ENCODE measurements around the gene KRTAP10-7. TPM values are rescaled to one million over a fixed set of nuclear protein-coding genes. Genes with fewer than 3 reads are reported as not detected.
"Not testable (repeated sequence)": the region's sequence is repeated elsewhere in the genome, so short reads cannot be mapped to it uniquely, and the experiment has no call there.

Gene KRTAP10-7
- polyA plus RNA-seq, 4 donors = not detected

DNA sequence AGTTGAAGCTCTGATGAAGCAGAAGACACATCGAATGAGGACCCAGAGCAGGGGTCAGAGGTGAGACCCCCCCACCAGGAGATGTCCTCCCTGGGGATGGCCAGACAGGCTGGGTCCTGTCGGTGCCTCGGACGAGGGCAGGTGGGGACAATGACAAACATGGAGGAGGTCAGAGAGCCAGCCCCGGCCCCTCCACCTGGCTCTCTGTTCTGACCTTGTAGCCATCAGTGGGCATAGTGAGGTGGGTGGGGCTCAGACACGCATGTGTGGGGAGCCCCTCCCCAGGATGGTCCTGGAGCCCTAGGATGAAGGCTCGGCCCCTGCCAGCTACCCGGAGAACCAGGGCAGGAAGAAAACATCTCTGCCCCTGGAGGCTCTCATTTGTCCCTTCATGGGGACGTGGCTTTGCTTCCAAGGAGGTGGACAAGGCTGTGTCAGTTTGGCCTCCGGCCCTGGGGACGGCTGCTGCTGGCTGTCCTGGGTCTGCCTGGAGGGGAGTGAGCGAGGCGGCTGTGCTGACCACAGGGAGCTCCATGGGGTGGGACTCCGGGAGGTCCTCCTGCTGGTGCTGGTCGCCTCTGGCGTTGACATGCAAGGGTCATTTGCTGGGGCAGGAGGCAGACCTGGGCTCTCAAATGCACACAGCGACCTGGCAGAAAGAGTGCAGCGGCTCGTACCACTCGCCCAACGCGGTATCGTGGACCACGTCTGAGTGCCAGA is 10.7 kb upstream of the KRTAP10-7 start:
- DNase-seq (ENCODE audit: low read depth in 4 of 4, low spot score in 2 of 4) = no peak

DNA sequence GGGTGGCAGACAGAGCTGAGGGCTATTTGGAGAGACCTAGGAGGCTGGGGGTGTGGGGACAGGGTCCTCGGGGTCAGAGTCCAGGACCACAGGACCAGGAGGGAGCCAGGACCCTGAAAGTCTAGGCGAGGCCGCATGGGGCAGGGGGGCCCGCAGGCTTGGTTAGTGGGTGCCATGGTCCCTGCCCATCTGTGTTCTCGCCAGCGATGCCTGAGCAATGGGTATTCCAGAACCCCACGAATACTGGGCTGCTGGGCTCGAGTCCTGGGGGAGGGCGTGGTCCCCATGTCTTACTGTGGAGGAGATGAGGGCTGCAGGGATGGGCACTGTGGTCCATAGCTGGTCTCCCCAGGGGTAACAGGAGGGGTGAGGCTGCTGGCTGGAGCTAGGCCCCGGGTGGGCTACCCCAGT is 10.1 kb upstream of the KRTAP10-7 start:
- no peak for DNase-seq (ENCODE audit: low read depth in 4 of 4, low spot score in 2 of 4)

DNA sequence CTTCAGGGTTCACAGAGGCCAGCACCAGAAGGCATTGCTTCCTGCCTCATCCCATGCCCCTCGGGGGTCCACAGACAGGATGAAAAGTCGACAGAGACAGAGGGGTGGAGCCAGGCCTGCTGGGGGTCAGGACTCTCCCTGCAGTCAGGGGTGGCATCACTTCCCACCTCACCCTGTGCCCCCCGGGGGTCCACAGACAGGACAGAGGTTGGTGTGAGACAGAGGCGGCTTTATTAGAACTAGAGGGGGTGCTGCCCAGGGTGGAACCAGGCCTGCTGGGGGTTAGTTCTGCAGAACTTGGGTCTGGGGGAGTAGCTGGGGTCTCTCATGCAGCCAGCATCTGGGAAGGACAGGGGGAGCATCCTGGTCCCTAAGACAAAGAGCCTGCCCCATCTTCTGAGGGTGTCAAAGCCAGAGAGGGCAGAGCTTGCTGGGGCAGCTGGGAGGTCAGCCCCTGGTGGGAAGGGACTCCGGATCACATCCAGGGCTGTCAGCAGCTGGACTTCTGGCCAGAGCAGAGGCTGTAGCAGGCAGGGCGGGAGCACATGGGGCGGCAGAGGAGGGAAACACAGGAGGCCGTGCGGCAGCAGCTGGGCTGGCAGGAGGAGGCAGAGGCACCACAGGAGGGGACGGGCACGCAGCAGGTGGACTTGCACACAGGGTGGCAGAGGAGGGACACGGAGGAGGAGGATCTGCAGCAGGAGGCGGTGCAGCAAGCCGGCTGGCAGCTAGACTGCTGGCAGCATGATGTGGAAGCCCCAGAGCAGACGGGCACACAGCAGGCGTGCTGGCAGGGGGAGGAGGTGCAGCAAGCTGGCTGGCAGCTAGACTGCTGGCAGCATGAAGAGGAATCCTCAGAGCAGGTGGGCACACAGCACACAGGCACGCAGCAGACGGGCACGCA is 9.2 kb upstream of the KRTAP10-7 start:
- not testable (repeated sequence) for DNase-seq (ENCODE audit: low read depth in 4 of 4, low spot score in 2 of 4)

DNA sequence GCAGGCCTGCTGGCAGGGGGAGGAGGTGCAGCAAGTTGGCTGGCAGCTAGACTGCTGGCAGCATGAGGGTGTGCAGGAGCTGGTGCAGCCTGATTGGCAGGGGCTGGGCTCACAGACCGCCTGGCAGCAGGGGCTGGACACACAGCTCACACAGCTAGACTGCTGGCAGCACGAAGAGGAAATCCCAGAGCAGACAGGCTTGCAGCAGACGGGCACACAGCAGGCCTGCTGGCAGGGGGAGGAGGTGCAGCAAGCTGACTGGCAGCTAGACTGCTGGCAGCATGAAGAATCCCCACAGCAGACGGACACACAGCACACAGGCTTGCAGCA is 8.6 kb upstream of the KRTAP10-7 start:
- not testable (repeated sequence) for DNase-seq (ENCODE audit: low read depth in 4 of 4, low spot score in 2 of 4)

DNA sequence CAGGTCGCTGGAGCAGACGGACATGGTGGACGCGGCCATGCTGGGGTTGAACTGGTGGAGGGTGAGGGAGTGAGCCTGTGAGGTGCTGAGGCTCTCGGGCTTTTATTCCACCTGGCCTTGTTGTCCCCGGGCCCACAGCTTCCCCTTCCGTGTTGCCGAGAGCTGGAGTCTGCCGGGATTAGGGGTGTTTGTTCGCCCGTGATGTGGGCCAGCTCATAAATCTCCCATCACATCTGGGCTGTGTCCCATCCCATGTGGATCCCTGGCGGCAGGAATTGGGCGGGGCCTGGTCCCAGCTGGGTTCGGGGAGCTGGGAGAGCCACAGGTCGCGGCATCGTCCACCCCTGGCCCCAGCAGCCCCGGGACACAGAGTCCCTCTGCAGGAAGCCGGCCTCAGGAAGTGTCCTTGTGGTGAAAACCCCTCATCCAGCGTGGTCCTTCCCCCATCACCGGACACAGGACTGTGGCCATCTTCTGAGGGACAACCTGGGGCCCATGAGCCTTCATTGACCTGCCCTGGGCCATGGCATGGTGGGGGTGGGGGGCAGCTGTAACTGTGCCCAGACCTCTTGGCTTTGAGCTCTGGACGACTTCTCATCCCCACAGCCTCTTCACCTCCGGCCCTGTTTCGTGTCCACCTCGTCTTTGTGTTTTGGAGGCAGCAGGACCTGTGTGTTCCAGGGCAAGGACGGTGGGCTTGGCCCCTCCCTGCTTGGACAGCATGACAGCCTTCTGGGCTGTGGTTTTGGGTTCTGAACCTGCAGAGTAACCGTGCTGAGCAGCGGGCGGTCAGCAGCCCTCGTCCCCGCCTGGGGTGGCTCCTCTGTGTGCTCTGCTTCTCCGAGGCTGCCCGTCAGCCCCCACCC is 7.7 kb upstream of the KRTAP10-7 start, which contains the start of gene KRTAP10-6:
TSS of gene KRTAP10-6 (minus strand) at position 60 of the 866 bp plus-strand sequence. CDS start at position 39, 21 bp downstream.
- no peak for DNase-seq (ENCODE audit: low read depth in 4 of 4, low spot score in 2 of 4)

DNA sequence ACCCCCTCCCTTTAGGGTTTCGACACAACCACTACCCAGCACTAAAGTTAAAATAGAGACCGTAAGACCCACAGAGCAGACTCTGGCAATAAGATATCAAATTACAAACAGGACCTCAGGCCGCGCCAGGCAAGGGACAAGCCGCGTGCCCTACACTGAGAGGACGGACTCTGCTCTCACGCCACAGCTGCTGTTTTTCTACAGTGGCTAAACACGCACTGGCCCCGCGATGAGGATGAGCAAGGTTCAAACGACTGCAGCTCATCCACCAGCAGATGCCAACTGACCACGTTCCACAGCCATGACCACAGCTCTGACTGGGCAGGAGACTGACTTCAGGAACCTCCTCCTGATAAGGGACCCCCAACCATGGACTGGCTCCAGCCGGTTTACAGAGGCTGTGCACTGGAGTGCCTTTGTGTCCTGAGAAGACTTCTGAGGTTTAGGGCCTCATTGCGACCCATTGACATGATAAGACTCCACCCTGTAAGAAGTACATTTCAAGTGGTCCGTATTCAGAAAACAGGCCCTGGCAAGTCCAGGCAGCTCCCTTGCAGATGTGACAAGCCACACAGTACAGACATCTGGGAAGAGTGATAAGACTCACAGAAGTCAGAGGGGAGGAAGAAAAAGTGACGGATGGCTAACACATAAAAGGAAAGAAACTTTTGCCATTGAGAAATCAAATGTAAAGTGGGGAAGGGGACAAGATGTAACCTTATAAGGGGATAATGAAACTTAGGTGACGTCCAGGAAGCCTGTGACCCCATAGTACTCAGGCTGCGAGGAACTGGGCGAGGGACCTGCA is 6.6 kb upstream of the KRTAP10-7 start:
- DNase-seq (ENCODE audit: low read depth in 4 of 4, low spot score in 2 of 4) = peak in 1 of 4 donors; percentile 15

DNA sequence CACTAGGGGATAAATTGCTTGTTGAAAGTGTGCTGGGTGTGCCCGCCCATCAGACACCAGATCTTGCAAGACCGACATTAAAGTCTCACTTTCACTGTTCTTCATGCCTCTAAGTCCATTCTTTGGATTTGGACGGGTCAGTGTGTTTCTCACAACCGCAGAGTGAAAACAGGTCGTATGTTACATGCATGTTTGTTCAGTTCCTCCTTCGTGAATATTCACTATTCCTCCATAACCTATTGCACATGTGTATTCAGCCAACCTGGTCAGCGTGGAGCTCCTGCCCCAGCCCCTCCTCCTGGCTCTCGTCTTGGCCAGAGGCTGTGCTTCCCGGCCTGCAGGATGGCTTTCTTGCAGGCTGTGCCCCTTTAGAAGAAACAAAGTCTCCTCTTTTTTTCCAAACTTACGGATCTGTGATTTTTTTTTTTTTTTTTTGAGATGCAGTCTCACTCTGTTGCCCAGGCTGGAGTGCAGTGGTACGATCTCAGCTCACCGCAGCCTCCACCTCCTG is 5.9 kb upstream of the KRTAP10-7 start:
- no peak for DNase-seq (ENCODE audit: low read depth in 4 of 4, low spot score in 2 of 4)

DNA sequence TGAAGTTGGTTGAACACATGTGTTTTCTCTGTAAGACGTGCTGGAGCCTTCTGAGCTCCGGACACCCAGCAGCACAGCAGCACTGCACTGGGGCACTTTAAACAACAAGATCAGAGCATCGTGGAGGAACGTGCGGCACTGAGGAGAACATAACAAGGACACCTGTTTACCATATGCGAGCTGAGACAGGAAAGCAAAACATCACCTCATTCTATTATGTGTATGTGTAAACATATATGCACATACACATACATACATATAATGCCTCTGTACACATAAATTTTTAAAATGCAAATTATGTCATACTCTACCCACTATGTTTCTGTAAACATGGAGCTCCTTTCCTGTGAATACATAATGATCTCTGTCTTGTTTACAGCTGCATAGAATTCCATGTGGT is 4.9 kb upstream of the KRTAP10-7 start:
- no peak for DNase-seq (ENCODE audit: low read depth in 4 of 4, low spot score in 2 of 4)

DNA sequence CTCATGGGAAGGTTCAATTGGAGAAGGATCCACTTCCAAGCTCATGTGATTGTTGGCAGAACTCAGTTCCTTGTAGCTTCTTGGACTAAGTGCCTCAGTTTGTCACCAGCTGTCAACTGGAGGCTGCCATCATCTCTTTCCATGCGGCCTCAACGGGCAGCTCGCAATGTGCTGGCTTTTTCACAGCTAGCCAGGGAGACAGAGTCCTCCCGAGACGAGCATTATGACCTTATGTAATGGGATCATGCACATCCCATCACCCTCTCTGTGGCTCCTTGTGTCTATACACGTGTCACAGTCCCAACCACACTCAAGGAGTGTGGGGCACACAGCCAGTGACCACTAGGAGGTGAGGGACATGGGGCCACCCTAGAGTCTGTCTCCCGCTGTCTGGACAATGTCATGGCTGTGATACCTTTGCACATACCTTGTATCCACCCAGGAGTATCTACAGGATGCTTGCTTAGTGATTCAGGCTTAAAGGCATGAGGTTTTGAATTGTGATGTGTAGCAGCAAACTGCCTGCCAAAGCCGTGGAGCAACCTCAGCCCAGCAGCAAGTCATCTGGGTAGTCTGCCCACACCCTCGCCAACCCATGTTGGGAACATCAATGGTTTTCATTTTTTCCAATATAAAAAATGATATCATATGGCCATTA is 4.2 kb upstream of the KRTAP10-7 start:
- DNase-seq (ENCODE audit: low read depth in 4 of 4, low spot score in 2 of 4) = no peak

DNA sequence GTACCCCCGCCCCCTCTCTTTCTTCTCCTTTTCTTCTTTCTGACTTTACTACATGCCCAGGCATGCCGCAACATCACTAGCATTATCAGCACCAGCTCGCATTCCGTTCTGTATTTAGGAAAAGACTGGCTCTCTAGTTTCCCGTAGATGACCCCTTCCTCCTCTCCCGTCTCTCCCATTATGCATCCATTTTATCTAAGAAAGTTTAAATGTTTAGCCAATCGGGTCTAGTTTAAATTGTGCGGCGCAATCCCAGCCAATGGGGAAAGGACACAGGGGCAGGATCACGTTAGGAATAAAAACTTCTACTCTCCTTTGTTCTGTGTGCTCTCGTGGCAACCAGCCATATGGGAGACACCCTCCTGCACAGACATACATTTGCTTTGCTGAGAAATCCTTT is 2.3 kb upstream of the KRTAP10-7 start:
- DNase-seq (ENCODE audit: low read depth in 4 of 4, low spot score in 2 of 4) = no peak

DNA sequence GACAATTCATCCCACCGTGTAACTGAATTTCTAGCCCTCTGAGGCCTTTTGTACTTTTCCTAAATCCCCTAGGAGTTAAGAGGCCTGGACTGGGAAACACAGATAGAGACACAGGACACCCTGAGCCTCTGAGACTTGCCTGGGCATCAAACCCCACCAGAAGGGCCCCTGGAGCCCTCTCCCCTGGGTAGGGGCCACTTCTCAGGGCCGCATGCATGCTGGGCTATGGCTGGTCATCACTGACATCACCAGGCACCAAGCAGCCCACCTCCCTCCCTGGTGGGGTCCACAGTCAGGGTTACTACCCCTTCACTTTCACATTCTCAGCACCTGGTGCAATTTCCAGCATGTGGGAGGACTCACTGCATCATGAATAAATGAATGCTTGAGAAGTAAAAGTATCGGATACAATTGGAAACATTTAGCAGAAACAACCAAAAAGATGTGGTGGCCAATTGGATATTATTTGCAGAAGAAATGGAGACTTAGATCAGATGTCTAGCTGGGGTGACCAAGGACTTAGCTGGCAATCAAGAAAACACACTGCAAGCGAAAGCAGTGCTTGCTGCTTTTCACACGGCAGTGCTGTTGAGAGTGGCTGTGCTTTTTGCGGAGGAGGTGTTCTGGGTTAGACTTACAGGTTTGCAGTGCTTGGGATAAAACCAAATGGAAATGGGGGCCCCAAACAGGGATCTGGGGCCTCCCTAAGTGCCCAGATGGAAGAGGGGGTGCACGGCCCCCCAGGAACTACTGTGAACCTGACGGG is 950 bp upstream of the KRTAP10-7 start:
- DNase-seq (ENCODE audit: low read depth in 4 of 4, low spot score in 2 of 4) = no peak

DNA sequence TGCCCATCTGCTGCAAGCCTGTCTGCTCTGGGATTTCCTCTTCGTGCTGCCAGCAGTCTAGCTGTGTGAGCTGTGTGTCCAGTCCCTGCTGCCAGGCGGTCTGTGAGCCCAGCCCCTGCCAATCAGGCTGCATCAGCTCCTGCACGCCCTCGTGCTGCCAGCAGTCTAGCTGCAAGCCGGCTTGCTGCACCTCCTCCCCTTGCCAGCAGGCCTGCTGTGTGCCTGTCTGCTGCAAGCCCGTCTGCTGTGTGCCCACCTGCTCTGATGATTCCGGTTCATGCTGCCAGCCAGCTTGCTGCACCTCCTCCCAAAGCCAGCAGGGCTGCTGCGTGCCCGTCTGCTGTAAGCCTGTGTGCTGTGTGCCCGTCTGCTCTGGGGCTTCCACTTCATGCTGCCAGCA is 694 bp downstream of the KRTAP10-7 start:
- not testable (repeated sequence) for DNase-seq (ENCODE audit: low read depth in 4 of 4, low spot score in 2 of 4)

DNA sequence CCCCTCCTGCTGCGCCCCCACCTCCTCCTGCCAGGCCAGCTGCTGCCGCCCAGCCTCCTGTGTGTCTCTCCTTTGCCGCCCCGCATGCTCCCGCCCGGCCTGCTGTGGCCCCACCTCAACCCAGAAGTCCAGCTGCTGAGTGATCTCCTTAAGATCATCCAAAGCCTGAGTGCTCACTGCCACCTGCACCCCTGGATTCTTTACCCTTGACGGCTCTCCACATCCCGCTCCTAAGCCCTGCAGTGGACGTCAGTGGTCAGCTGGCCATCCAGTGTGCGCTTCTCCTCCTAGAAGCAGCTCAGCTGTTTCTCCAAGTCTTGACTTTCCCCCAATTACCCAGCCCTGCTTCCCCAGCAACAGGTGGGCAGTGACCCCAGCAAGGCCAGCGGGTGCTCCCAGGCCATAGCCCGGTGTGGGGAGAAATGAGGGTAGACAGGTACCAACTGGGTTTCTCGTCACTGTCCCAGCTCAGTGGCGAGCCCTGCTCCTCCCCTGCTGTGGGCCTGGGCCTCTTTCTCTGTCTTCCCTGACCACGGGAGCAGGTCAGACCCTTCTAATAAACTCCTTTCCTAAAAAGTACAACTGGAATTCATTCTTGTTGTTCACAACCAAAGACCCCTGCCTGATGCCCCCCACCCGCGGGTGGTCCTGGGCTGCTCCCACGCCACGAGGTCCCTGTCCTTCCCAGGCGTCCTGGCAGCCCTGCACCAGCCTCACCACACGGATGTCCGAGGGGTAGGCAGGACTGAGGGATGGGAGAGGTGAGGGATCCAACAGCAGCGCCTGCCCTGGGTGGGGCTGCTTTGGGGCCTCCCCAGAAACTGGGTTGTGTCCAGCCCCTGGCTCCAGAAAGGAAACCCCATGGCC is 1.4 kb downstream of the KRTAP10-7 start:
- DNase-seq (ENCODE audit: low read depth in 4 of 4, low spot score in 2 of 4) = no peak

DNA sequence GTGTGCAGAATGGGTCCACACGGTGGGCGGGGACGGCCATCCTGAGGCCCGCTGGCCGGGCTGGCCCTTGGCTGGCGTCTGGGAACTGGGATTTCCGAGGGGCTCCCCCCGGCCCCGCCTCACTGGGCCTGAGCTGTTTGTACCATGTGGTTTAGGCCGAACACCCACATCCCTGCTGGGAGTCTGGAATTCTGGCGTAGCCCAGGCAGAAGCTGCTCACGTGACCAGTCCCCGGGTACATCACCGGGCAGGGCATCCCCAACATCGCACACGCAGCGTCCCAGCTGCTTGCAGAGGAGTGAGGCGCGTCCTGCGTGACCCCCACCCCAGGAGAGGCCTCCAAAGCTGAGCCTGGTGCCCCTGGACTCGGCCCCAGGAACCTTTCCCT is 2.1 kb downstream of the KRTAP10-7 start:
- DNase-seq (ENCODE audit: low read depth in 4 of 4, low spot score in 2 of 4) = no peak

DNA sequence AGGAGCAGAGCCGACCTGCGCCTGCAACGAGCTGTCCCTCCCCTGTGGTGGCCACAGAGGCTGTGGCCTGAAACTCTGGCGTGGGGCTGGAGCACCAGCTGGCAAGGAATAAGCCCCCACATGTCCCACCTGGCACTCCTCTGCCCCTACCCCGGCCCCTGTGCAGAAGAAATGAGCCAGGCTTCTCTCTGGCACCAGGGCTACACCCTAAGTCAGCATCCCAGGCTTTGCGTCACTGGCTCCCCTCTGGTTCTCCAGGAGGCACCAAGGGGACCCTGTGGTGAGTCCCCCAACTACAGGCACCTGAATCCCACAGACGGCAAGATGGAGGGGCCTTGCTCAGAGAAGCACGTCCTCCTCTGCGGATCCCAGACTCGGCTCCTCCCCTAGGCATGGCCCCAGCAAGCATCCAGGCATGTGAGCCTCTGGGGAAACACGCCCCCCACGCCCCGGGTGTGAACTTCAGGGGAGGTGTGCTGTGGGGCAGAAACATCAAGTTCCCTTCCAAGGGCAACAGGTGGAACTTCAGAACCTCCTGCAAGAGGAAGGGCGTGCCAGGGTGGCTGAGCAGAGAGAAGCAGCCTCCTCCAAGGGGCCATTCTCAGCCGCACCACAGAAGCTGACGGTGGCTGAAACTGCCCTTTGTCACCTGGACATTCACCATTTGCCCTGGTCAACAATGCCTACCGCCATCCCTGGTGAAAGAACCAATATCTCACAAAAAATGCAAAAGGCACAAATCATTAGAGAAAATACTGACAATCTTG is 2.9 kb downstream of the KRTAP10-7 start:
- no peak for DNase-seq (ENCODE audit: low read depth in 4 of 4, low spot score in 2 of 4)

DNA sequence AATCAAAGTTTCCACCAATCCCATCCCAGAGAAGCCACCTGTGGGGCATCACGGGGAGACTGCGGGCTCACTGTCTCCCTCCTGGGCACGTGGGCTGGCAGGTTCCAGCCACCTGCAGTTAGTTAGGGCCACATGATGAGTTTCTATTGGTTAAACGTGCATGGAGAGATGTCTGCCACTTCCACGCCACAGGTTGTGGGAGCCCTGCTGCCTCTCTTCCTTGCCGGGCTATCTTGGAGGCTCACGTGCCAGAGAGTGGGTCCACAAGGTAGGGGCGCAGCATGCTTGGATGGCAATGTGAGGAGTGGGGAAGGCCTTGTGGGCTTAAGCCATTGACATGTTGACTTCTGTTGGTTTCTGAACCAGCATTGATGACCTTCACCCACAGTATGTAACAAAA is 3.5 kb downstream of the KRTAP10-7 start:
- DNase-seq (ENCODE audit: low read depth in 4 of 4, low spot score in 2 of 4) = no peak

DNA sequence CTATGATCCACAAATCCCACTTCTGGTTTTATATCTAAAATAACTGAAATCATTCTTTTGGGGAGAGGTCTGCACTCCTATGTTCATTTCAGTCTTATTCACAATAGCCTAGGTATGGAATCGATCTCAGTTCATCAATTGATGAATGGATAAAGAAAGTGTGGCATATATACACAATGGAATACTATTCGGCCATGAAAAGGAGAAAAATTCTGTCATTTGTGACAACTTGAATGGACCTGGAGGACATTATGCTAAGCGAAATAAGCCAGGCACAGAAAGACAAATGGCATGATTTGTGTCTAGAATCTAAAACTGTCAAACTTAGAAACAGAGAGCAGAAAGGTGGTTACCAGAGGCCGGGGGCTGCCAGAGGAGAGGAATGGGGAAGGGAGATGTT is 6.1 kb downstream of the KRTAP10-7 start:
- no peak for DNase-seq (ENCODE audit: low read depth in 4 of 4, low spot score in 2 of 4)

Data from left renal cortex interstitium (tissue), 4 donors.